Cardiac fibroblast (primary cell): ENCODE measurements around the gene TAS2R7.

ENCODE experiments used
- DNase-seq, 2 donors: peaks; one replicate each; pipeline versions ENCODE4 v3.0.0 to v3.0.0-alpha.2; 2010; ENCODE audit warnings: low read depth in 2 of 2
- H3K4me3 ChIP-seq, 2 donors: replicated peaks in 1 of 2; 1 replicate in 1 of 2; 2 replicates in 1 of 2; pipeline ENCODE4 v1.5.1; 2011; ENCODE audit warnings: low read depth in 2 of 2, low read length in 2 of 2, mild to moderate bottlenecking in 2 of 2, moderate library complexity in 1 of 2
- CTCF ChIP-seq: IDR thresholded peaks from one replicate; pipeline ENCODE4 v1.5.1; 2011; ENCODE audit warnings: low read depth, mild to moderate bottlenecking, low read length, inconsistent platforms

The TAS2R7 gene

GRCh38 chr12:10829994-10830393 is 27.6 kb upstream of the TAS2R7 start:
- no peak overlapping the region for H3K4me3 ChIP-seq
- DNase-seq: peak in 1 of 2 donors; percentile 18
- no peak for TF ChIP-seq CTCF

GRCh38 chr12:10826258-10826657 is 23.8 kb upstream of the TAS2R7 start, which contains the start of gene TAS2R10:
Gene TAS2R10, minus strand, starts transcription at chr12:10826358. Its CDS starts 89 bp downstream, at chr12:10826269.
- H3K4me3 ChIP-seq: no peak within 1 kb of the TSS
- TF ChIP-seq CTCF: no peak
- no peak for DNase-seq

- no peak for TF ChIP-seq CTCF
These were observed 22.5 kb upstream of the TAS2R7 start for GRCh38 chr12:10824957-10825356.

GRCh38 chr12:10811883-10812536 is 9.6 kb upstream of the TAS2R7 start:
- TF ChIP-seq CTCF: no peak
- no peak overlapping the region for H3K4me3 ChIP-seq
- no peak for DNase-seq

More at GRCh38 chr12:10824957-10825356, 22.5 kb upstream of the TAS2R7 start:
- DNase-seq: no peak
- H3K4me3 ChIP-seq: no peak overlapping the region

- H3K4me3 ChIP-seq: no peak within 1 kb of the TSS
- no peak for DNase-seq
- TF ChIP-seq CTCF: no peak
These were observed 7.6 kb upstream of the TAS2R7 start, which contains the start of gene TAS2R9 for GRCh38 chr12:10810068-10810467. Gene TAS2R9, minus strand, starts transcription at chr12:10810168. Its CDS starts 93 bp downstream, at chr12:10810075.

GRCh38 chr12:10807186-10807585 is 4.8 kb upstream of the TAS2R7 start, which contains the start of gene TAS2R8:
Gene TAS2R8, minus strand, starts transcription at chr12:10807286. Its CDS starts 306 bp downstream, at chr12:10806980.
- H3K4me3 ChIP-seq: no peak within 1 kb of the TSS
- no peak for DNase-seq
- no peak for TF ChIP-seq CTCF
